Nephron progenitor cell (in vitro differentiated cells): ENCODE results near the gene COL20A1.

Experiments used
- DNase-seq: peaks from one replicate; pipeline ENCODE4 v3.0.0; 2021
- H3K27ac Mint-ChIP-seq: 2 replicates; pipeline ENCODE4 v1.8.0; 2021; ENCODE audit warnings: mild to moderate bottlenecking, moderate library complexity, mixed read lengths
- H3K27me3 Mint-ChIP-seq: 2 replicates; pipeline ENCODE4 v1.8.0; 2021; ENCODE audit warnings: mild to moderate bottlenecking, low read depth, mixed read lengths; ENCODE audit not compliant: poor library complexity
- H3K36me3 Mint-ChIP-seq: 2 replicates; pipeline ENCODE4 v1.8.0; 2021; ENCODE audit warnings: low read depth, mixed read lengths
- H3K4me1 Mint-ChIP-seq: 2 replicates; pipeline ENCODE4 v1.8.0; 2021; ENCODE audit warnings: mixed read lengths
- H3K4me3 Mint-ChIP-seq: 2 replicates; pipeline ENCODE4 v1.8.0; 2021; ENCODE audit warnings: mild to moderate bottlenecking, moderate library complexity, mixed read lengths
- H3K9me3 Mint-ChIP-seq: 2 replicates; pipeline ENCODE4 v1.8.0; 2021; ENCODE audit warnings: mild to moderate bottlenecking, moderate library complexity, mixed read lengths
- TF ChIP-seq, protein P1 (sequence below): fragments of 200-600 bp; sonication (generic); IDR thresholded peaks from 2 replicates; pipeline ENCODE4 v1.5.0; 2021; ENCODE audit warnings: antibody characterized with exemption

COL20A1 gene

GRCh38 chr20:63359164-63359934 is 66.4 kb downstream of the COL20A1 start:
- Mint-ChIP-seq H3K4me3 (no peak overlapping the region), H3K4me1 (peaks cover 27% of the 10 kb centered on the region), H3K27ac (no peak overlapping the region), H3K36me3 (no peaks in the 10 kb centered on the region), H3K9me3 (no peaks in the 10 kb centered on the region), H3K27me3 (peaks cover 57% of the 10 kb centered on the region)
- no peak for DNase-seq
- TF ChIP-seq, protein P1, sequence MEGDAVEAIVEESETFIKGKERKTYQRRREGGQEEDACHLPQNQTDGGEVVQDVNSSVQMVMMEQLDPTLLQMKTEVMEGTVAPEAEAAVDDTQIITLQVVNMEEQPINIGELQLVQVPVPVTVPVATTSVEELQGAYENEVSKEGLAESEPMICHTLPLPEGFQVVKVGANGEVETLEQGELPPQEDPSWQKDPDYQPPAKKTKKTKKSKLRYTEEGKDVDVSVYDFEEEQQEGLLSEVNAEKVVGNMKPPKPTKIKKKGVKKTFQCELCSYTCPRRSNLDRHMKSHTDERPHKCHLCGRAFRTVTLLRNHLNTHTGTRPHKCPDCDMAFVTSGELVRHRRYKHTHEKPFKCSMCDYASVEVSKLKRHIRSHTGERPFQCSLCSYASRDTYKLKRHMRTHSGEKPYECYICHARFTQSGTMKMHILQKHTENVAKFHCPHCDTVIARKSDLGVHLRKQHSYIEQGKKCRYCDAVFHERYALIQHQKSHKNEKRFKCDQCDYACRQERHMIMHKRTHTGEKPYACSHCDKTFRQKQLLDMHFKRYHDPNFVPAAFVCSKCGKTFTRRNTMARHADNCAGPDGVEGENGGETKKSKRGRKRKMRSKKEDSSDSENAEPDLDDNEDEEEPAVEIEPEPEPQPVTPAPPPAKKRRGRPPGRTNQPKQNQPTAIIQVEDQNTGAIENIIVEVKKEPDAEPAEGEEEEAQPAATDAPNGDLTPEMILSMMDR: no peak

DNA sequence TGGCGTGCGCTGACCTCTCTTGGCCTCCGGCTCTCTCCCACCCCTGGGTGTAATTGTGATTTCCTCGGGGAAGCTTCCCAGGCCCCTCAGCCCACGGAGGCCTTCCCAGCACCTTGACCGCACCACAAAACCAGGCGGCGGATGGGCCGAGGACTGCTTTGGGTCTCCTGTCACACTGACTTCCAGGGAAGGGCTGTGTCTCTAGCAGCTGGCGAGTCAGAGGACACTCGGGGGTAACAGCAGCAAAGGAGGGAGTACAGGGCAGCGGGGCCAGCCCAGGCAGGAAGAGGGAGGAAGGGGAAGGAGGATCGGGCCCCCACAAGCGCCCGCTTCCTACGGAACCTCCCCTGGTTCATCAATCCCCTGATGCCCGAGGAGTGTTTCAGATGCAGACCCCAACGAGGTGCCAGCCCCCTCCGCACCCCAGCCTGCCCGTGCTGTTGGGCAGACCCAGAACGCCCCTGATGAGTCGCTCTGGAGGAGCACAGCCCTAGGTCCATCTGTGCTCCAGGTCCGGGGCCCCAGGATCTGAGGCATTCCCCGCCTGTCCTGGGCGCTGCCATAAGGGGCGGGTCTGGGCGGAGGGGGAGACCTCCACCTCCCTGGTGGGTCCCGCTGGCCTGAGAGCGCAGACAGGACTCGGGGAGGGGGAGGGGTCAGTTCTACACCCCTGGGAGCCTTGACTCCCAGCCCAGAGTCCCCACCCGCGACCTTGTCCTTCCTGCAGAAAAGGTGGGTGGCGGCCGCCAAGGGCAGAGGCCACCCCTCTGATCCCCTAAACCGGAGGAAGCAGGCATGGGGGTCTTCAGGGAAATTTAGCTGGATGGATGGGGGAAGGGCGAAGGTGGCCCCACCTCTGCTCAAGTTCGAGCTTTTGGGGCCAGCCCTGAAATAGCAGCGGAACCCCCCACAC is 67.2 kb downstream of the COL20A1 start:
- TF ChIP-seq, protein P1: no peak

GRCh38 chr20:63360850-63361518 is 68.0 kb downstream of the COL20A1 start, which contains the start of gene CHRNA4:
TSS of gene CHRNA4 (minus strand) at chr20:63361349. CDS start at chr20:63361165, 184 bp downstream.
- Mint-ChIP-seq H3K9me3 (no peaks in the 10 kb centered on the region), H3K27me3 (peaks cover 53% of the 10 kb centered on the region), H3K4me1 (peaks cover 30% of the 10 kb centered on the region), H3K4me3 (no peak within 1 kb of the TSS), H3K27ac (no peak within 1 kb of the TSS), H3K36me3 (no peaks in the 10 kb centered on the region)
- peak; percentile 43 for DNase-seq
- TF ChIP-seq, protein P1: no peak

More for the DNA sequence above, 67.2 kb downstream of the COL20A1 start:
- Mint-ChIP-seq H3K4me3 (no peak overlapping the region), H3K36me3 (no peaks in the 10 kb centered on the region), H3K4me1 (peaks cover 30% of the 10 kb centered on the region), H3K27me3 (peaks cover 53% of the 10 kb centered on the region), H3K9me3 (no peaks in the 10 kb centered on the region), H3K27ac (no peak overlapping the region)
- no peak for DNase-seq

DNA sequence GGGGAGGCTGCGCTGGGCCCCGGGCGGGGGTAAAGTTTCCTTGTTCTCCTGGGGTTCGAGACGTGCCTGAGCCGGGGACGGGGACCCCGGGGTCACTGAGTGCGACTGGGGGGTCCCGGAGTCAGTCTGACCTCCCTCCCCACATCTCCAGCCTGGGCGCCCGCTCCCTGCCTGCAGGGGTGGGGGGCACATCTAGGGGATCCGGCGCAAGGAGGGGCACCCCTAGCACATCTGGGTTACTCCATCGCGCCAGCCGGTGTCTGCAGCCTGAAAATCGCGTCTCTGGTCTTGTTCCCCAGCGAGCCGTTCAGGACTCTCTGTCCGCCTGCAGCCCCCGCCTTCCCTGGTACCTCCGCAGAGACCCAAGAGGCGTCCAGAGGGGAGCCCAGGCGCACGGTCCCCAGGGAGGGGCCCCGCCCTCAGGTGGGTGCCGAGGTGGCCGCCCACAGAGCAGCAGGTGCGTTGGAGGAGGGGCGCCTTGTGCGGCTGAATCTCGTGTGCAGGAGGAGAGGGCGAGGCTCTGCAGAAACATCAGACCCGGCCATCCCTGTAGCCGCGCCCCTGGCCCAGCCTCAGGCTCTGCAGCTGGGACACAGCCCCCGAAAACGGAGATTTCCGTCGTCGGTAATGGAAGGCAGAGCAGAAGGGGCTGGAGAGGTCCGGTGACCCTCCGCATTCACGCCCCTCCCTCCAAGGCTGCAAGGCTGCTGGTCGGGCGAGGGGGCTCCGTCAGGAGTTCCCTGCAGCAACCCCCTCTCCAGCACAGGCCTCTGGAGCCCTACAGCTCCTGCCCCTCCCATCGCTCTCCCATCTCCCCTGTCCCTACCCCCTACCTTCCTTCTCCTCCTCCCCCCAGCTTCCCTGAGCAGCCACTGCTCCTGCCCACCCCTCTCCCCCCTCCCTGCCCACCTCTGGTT is 68.8 kb downstream of the COL20A1 start:
- Mint-ChIP-seq H3K4me1 (peaks cover 30% of the 10 kb centered on the region), H3K27ac (no peak overlapping the region), H3K36me3 (no peaks in the 10 kb centered on the region), H3K27me3 (peaks cover 53% of the 10 kb centered on the region), H3K9me3 (no peaks in the 10 kb centered on the region), H3K4me3 (no peak overlapping the region)
- TF ChIP-seq, protein P1: no peak
- DNase-seq: no peak

DNA sequence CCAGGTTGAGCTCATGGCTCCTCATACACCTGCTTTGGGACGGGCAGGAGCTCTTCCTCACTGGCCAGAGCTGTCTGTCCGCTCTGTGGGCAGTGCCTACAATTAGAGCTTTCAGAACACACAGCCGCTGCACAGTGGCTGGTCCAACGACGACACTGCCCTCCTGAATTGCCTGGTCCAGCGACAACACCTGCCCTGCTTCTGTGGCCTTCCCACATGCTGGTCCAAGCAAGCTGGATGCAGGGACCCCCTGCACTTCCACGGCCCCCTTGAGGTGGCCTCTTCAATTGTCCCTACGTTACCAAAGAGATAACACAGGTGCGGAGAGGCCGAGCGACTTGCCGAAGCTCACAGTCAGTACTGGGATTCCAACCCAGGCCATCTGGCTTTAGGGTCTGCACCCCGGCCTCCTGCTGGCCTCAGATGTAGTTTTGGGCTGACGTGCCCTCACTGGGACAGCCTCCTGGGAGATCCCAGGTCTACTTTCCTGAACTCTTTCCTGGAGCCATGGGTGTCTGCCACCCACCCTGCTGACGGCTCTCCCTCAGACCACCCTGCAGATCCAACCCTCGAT is 69.5 kb downstream of the COL20A1 start:
- TF ChIP-seq, protein P1: no peak
- Mint-ChIP-seq H3K4me1 (peaks cover 37% of the 10 kb centered on the region), H3K27ac (no peak overlapping the region), H3K4me3 (peak overlapping the region; percentile 52), H3K27me3 (peaks cover 52% of the 10 kb centered on the region), H3K9me3 (no peaks in the 10 kb centered on the region), H3K36me3 (no peaks in the 10 kb centered on the region)
- no peak for DNase-seq
